HepG2 (cell line): Measurements from ENCODE around the gene SQSTM1. TPM values are rescaled to one million over a fixed set of nuclear protein-coding genes. Genes with fewer than 3 reads are reported as not detected.

Experiments
- AGO2 ChIP-seq: fragments of 200-400 bp; formaldehyde crosslinking; optimal IDR thresholded peaks from 2 replicates; pipeline ENCODE3; 2017; ENCODE audit warnings: mild to moderate bottlenecking, low read depth, low read length, moderate library complexity
- BHLHE40 ChIP-seq: IDR thresholded peaks from 2 replicates; pipeline ENCODE4 v1.6.1; 2011; ENCODE audit warnings: low read length, improper control_type of control experiment
- CREB1 ChIP-seq, 2 experiments: fragments of 450-650 bp in 1 of 2; IDR thresholded peaks; 2 replicates each; pipeline ENCODE4 v1.6.1; 2016 to 2017; ENCODE audit warnings: control low read depth in 1 of 2, mild to moderate bottlenecking in 1 of 2, missing compliant biosample characterization in 1 of 2, missing genetic modification characterization in 1 of 2
- CREM ChIP-seq, 2 experiments: sonication (generic) in 1 of 2; formaldehyde crosslinking in 1 of 2; IDR thresholded peaks; 2 replicates each; pipeline versions ENCODE4 v1.4.0 to v1.6.1; 2016 to 2020; ENCODE audit warnings: antibody characterized with exemption in 1 of 2, mild to moderate bottlenecking in 1 of 2, missing genetic modification reagents in 1 of 2
- GATAD2A ChIP-seq: IDR thresholded peaks from 2 replicates; pipeline ENCODE4 v1.6.1; 2016
- MAFG ChIP-seq: sonication (generic); formaldehyde crosslinking; IDR thresholded peaks from 2 replicates; pipeline ENCODE4 v1.5.1; 2020; ENCODE audit warnings: mild to moderate bottlenecking, missing genetic modification reagents
- NFIB ChIP-seq: sonication (generic); formaldehyde crosslinking; IDR thresholded peaks from 2 replicates; pipeline ENCODE4 v1.9.0; 2021; ENCODE audit warnings: missing genetic modification reagents, mild to moderate bottlenecking, borderline replicate concordance
- NFKBIZ ChIP-seq: IDR thresholded peaks from 2 replicates; pipeline ENCODE4 v1.6.1; 2018; ENCODE audit warnings: missing genetic modification reagents, missing compliant biosample characterization
- NR2C2 ChIP-seq: sonication (generic); formaldehyde crosslinking; IDR thresholded peaks from 2 replicates; pipeline ENCODE4 v1.4.0; 2020; ENCODE audit warnings: missing genetic modification reagents, mild to moderate bottlenecking, moderate library complexity, borderline replicate concordance
- NR2F6 ChIP-seq, 2 experiments: IDR thresholded peaks; 2 replicates each; pipeline ENCODE4 v1.6.1; 2016; ENCODE audit warnings: antibody characterized with exemption in 1 of 2, mild to moderate bottlenecking in 1 of 2
- SAP130 ChIP-seq: IDR thresholded peaks from 2 replicates; pipeline ENCODE4 v1.6.1; 2016; ENCODE audit warnings: low read depth
- TBX2 ChIP-seq: sonication (generic); formaldehyde crosslinking; IDR thresholded peaks from 2 replicates; pipeline ENCODE4 v1.5.0; 2020; ENCODE audit warnings: missing genetic modification reagents, mild to moderate bottlenecking, borderline replicate concordance
- XRCC5 ChIP-seq: fragments of 200-400 bp; formaldehyde crosslinking; optimal IDR thresholded peaks from 2 replicates; pipeline ENCODE3; 2017; ENCODE audit warnings: mild to moderate bottlenecking, low read length
- ZBTB34 ChIP-seq: sonication (generic); formaldehyde crosslinking; IDR thresholded peaks from 2 replicates; pipeline ENCODE4 v1.8.0; 2022; ENCODE audit warnings: mild to moderate bottlenecking, missing genetic modification reagents
- ZFP41 ChIP-seq: sonication (generic); formaldehyde crosslinking; IDR thresholded peaks from 2 replicates; pipeline ENCODE4 v1.4.0; 2020; ENCODE audit warnings: mild to moderate bottlenecking, missing genetic modification reagents, borderline replicate concordance
- ZNF317 ChIP-seq: sonication (generic); formaldehyde crosslinking; IDR thresholded peaks from 2 replicates; pipeline ENCODE4 v1.5.0; 2020; ENCODE audit warnings: mild to moderate bottlenecking, missing genetic modification reagents
- ZNF331 ChIP-seq: sonication (generic); formaldehyde crosslinking; IDR thresholded peaks from 2 replicates; pipeline ENCODE4 v1.4.0; 2020; ENCODE audit warnings: missing genetic modification reagents
- ZNF550 ChIP-seq: sonication (generic); formaldehyde crosslinking; IDR thresholded peaks from 2 replicates; pipeline ENCODE4 v1.4.0; 2020; ENCODE audit warnings: mild to moderate bottlenecking, missing genetic modification reagents, borderline replicate concordance
- ZNF598 ChIP-seq: sonication (generic); formaldehyde crosslinking; IDR thresholded peaks from 2 replicates; pipeline ENCODE4 v1.5.1; 2020; ENCODE audit warnings: mild to moderate bottlenecking, missing genetic modification reagents, borderline replicate concordance
- ZNF644 ChIP-seq: IDR thresholded peaks from 2 replicates; pipeline ENCODE4 v1.6.1; 2016; ENCODE audit warnings: low read depth
- ZXDC ChIP-seq: sonication (generic); formaldehyde crosslinking; IDR thresholded peaks from 2 replicates; pipeline ENCODE4 v1.5.0; 2020; ENCODE audit warnings: mild to moderate bottlenecking, missing genetic modification reagents
- polyA plus RNA-seq, 8 experiments: library from polyadenylated mRNA; depleted of rRNA in 3 of 8; stranded (reverse) in 7 of 8; unstranded in 1 of 8; fragments of >200 nt; fragmentation: Illumina TruSeq in 4 of 8; extraction: Trizol in 4 of 8; gene quantifications; 2 replicates each; pipeline versions ENCODE4 v1.2.1 to v1.2.3, GENCODE V29; 2011 to 2016; ENCODE audit warnings: low read depth in 4 of 8, missing spikeins in 1 of 8, mixed read lengths in 1 of 8; ENCODE audit not compliant: insufficient read depth in 1 of 8
- total RNA-seq, 5 experiments: library from RNA; depleted of rRNA; stranded (reverse); fragments of >200 nt; fragmentation: Illumina TruSeq; extraction: Trizol; gene quantifications; 2 replicates each; pipeline ENCODE4 v1.2.3, GENCODE V29; 2016; ENCODE audit warnings: low read depth in 1 of 5
- TF ChIP-seq, protein P1 (sequence below): sonication (generic); formaldehyde crosslinking; IDR thresholded peaks from 2 replicates; pipeline ENCODE4 v1.5.1; 2020; ENCODE audit warnings: mild to moderate bottlenecking, missing genetic modification reagents, moderate library complexity

The SQSTM1 gene
- total and polyA plus RNA-seq, 2 of the 13 experiments (the other 11 are each of a cell fraction or from before 2014, with no cell fraction given), result 90.9 to 160 TPM

DNA sequence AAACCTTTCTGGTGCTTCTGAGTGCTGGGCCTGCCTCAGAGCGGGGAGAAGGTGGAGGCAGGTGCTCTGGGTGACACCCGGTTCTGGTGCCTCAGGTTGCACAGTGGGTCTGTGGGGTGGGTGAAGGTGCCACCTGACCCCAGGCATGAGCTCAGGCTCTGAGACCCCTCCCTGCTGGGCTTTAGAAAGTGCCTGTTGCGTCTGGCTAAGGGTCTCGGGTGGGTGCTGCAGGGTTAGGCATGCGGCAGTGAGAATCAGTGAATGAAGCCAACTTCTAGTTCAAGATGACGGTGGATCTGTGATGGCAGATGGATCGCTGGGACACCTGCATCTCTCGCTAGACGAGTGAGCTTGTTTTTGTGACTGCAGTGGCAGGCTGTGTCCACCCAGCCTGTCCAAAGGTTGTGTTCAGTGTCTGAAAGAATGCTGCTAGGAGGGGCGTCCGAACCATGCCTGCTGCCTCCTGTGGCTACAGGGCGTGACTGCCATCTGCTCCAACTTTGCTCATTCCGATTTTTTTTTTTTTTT, 5.0 kb downstream of the SQSTM1 start (continued):
- peak; percentile 28; the same call in 1 of the 2 replicates for TF ChIP-seq ZNF598 (CRISPR knock-in tag)
- TF ChIP-seq AGO2, result peak; percentile 77
- peak; percentile 33; the same call in 1 of the 2 replicates for TF ChIP-seq ZNF331 (CRISPR knock-in tag)
- TF ChIP-seq SAP130 (CRISPR knock-in tag), result peak; percentile 82
- no peak for TF ChIP-seq ZFP41 (CRISPR knock-in tag)
- no peak; the same call in 1 of the 2 replicates for TF ChIP-seq TBX2 (CRISPR knock-in tag)
- TF ChIP-seq CREB1 (IDR thresholded peaks at IDR 0.05), result peak; percentile 30; the same call in 1 of the 2 replicates
- no peak for TF ChIP-seq CREB1 (CRISPR knock-in tag; IDR thresholded peaks at IDR 0.05)
- peak; percentile 18; the same call in 1 of the 2 replicates for TF ChIP-seq ZNF644 (CRISPR knock-in tag)
- TF ChIP-seq BHLHE40, result no peak
- TF ChIP-seq CREM (IDR thresholded peaks at IDR 0.05), result 0 out of 2 replicates have a peak, but pooled peaks have one; percentile 27
- no peak for TF ChIP-seq CREM (CRISPR knock-in tag; IDR thresholded peaks at IDR 0.05)
- no peak for TF ChIP-seq NFKBIZ (CRISPR knock-in tag)
- TF ChIP-seq NFIB (CRISPR knock-in tag), result no peak
- TF ChIP-seq ZXDC (CRISPR knock-in tag), result no peak
- no peak for TF ChIP-seq ZBTB34 (CRISPR knock-in tag)
- peak; percentile 29; the same call in 1 of the 2 replicates for TF ChIP-seq NR2F6 (IDR thresholded peaks at IDR 0.05)
- peak; percentile 25; the same call in 1 of the 2 replicates for TF ChIP-seq NR2F6 (CRISPR knock-in tag; IDR thresholded peaks at IDR 0.05)
- TF ChIP-seq, protein P1, sequence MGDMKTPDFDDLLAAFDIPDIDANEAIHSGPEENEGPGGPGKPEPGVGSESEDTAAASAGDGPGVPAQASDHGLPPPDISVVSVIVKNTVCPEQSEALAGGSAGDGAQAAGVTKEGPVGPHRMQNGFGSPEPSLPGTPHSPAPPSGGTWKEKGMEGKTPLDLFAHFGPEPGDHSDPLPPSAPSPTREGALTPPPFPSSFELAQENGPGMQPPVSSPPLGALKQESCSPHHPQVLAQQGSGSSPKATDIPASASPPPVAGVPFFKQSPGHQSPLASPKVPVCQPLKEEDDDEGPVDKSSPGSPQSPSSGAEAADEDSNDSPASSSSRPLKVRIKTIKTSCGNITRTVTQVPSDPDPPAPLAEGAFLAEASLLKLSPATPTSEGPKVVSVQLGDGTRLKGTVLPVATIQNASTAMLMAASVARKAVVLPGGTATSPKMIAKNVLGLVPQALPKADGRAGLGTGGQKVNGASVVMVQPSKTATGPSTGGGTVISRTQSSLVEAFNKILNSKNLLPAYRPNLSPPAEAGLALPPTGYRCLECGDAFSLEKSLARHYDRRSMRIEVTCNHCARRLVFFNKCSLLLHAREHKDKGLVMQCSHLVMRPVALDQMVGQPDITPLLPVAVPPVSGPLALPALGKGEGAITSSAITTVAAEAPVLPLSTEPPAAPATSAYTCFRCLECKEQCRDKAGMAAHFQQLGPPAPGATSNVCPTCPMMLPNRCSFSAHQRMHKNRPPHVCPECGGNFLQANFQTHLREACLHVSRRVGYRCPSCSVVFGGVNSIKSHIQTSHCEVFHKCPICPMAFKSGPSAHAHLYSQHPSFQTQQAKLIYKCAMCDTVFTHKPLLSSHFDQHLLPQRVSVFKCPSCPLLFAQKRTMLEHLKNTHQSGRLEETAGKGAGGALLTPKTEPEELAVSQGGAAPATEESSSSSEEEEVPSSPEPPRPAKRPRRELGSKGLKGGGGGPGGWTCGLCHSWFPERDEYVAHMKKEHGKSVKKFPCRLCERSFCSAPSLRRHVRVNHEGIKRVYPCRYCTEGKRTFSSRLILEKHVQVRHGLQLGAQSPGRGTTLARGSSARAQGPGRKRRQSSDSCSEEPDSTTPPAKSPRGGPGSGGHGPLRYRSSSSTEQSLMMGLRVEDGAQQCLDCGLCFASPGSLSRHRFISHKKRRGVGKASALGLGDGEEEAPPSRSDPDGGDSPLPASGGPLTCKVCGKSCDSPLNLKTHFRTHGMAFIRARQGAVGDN (CRISPR knock-in tag), result peak; percentile 89
- no peak for TF ChIP-seq ZNF317 (CRISPR knock-in tag)
- peak; percentile 28 for TF ChIP-seq XRCC5
- no peak for TF ChIP-seq MAFG (CRISPR knock-in tag)
- TF ChIP-seq NR2C2 (CRISPR knock-in tag), result no peak
- TF ChIP-seq GATAD2A (CRISPR knock-in tag), result peak; percentile 61; the same call in 1 of the 2 replicates
- no peak for TF ChIP-seq ZNF550 (CRISPR knock-in tag)
